GM18951 (cell line): ENCODE measurements around the gene COL9A2.

Experiments used
- POLR2A ChIP-seq: IDR thresholded peaks from 4 replicates; pipeline ENCODE4 v1.6.1; 2011; ENCODE audit warnings: mild to moderate bottlenecking; ENCODE audit not compliant: insufficient read length, insufficient read depth; ENCODE audit errors: extremely low read depth
- in situ Hi-C: fragments of 300-500 bp; cut with MboI; formaldehyde crosslinking; loops from one replicate; pipeline ENCODE4 v1.12.0; 2022; ENCODE audit warnings: low sequenced_read_pairs, mixed read lengths, inconsistent platforms; ENCODE audit not compliant: unreplicated experiment

The COL9A2 gene

GRCh38 chr1:40251456-40251855 lies 65.6 kb downstream of the COL9A2 start:
- TF ChIP-seq POLR2A, result no peak
- in situ Hi-C loops, result no loop called here
